K562 (cell line): ENCODE results near the gene TRANK1. TPM values are rescaled to one million over a fixed set of nuclear protein-coding genes. Genes with fewer than 3 reads are reported as not detected.
A peak's percentile ranks its signal among the peaks of the same experiment; 100 is the strongest.

Source experiments
- ARNT ChIP-seq, 2 experiments: fragments of 450-650 bp; IDR thresholded peaks; 2 replicates each; pipeline ENCODE4 v1.6.1; 2016; ENCODE audit warnings: mild to moderate bottlenecking in 1 of 2
- CEBPB ChIP-seq: fragments of 450-650 bp; IDR thresholded peaks from 2 replicates; pipeline ENCODE4 v1.6.1; 2016; ENCODE audit warnings: missing genetic modification characterization, missing compliant biosample characterization
- EP300 ChIP-seq: IDR thresholded peaks from 2 replicates; pipeline ENCODE4 v1.6.1; 2012; ENCODE audit warnings: low read length, improper control_type of control experiment
- ESRRA ChIP-seq: fragments of 450-650 bp; IDR thresholded peaks from 2 replicates; pipeline ENCODE4 v1.6.1; 2014; ENCODE audit warnings: low read depth, mild to moderate bottlenecking, moderate library complexity, borderline replicate concordance
- HNRNPH1 ChIP-seq: fragments of 200-400 bp; formaldehyde crosslinking; optimal IDR thresholded peaks from 2 replicates; pipeline ENCODE3; 2017; ENCODE audit warnings: low read depth, mild to moderate bottlenecking, low read length, moderate library complexity
- MECOM ChIP-seq: fragments of 250-450 bp; sonication (Bioruptor Pico); IDR thresholded peaks from 2 replicates; pipeline ENCODE4 v1.8.0; 2022; ENCODE audit warnings: inconsistent platforms
- MYNN ChIP-seq, 2 experiments: sonication (generic); formaldehyde crosslinking in 1 of 2; IDR thresholded peaks; 2 replicates each; pipeline versions ENCODE4 v1.5.0 to v1.6.1; 2016 to 2020; ENCODE audit warnings: antibody characterized with exemption in 1 of 2, missing genetic modification reagents in 1 of 2
- RCOR1 ChIP-seq, 2 experiments: IDR thresholded peaks; 2 replicates each; pipeline ENCODE4 v1.6.1; 2012; ENCODE audit warnings: low read depth in 2 of 2, low read length in 2 of 2, borderline replicate concordance in 1 of 2, improper control_type of control experiment in 1 of 2
- RFX7 ChIP-seq: fragments of 250-450 bp; sonication (Bioruptor Pico); IDR thresholded peaks from 2 replicates; pipeline ENCODE4 v1.5.1; 2021; ENCODE audit warnings: mild to moderate bottlenecking
- SMAD2 ChIP-seq: fragments of 150-350 bp; IDR thresholded peaks from 2 replicates; pipeline ENCODE4 v1.6.1; 2014; ENCODE audit warnings: low read depth, mild to moderate bottlenecking, low read length
- SMAD4 ChIP-seq: fragments of 250-450 bp; sonication (Bioruptor Pico); conservative IDR thresholded peaks from 2 replicates; pipeline ENCODE4 v1.8.0; 2021; ENCODE audit warnings: inconsistent platforms, mild to moderate bottlenecking, moderate library complexity
- U2AF2 ChIP-seq: fragments of 200-400 bp; formaldehyde crosslinking; optimal IDR thresholded peaks from 2 replicates; pipeline ENCODE3; 2017; ENCODE audit warnings: low read depth, mild to moderate bottlenecking, low read length
- ZNF133 ChIP-seq: fragments of 250-450 bp; sonication (Bioruptor Pico); IDR thresholded peaks from 2 replicates; pipeline ENCODE4 v1.4.0; 2020; ENCODE audit warnings: mild to moderate bottlenecking
- ZNF212 ChIP-seq: fragments of 450-650 bp; formaldehyde crosslinking; IDR thresholded peaks from 2 replicates; pipeline ENCODE4 v1.4.0; 2020; ENCODE audit warnings: mild to moderate bottlenecking
- ZNF316 ChIP-seq: fragments of 450-650 bp; IDR thresholded peaks from 2 replicates; pipeline ENCODE4 v1.6.1; 2016
- ZNF444 ChIP-seq: fragments of 250-450 bp; sonication (Bioruptor Pico); IDR thresholded peaks from 2 replicates; pipeline ENCODE4 v1.4.0; 2020; ENCODE audit warnings: mild to moderate bottlenecking, moderate library complexity
- polyA plus RNA-seq, 8 experiments: library from polyadenylated mRNA; depleted of rRNA in 4 of 8; stranded (reverse) in 5 of 8; unstranded in 3 of 8; fragments of >200 nt; fragmentation: Nextera tagmentation in 2 of 8; fragmentation: Illumina TruSeq in 1 of 8; extraction: Ambion mirVana in 2 of 8; extraction: Trizol in 1 of 8; gene quantifications; 2 replicates each; pipeline versions ENCODE4 v1.2.1 to v1.2.3, GENCODE V29; 2011 to 2014; ENCODE audit warnings: inconsistent platforms in 1 of 8, missing spikeins in 1 of 8
- total RNA-seq, 7 experiments: library from RNA; depleted of rRNA in 6 of 7; stranded (reverse); fragments of >200 nt in 6 of 7; fragmentation: Illumina TruSeq in 2 of 7; extraction: Trizol in 2 of 7; gene quantifications; 2 replicates each; pipeline versions ENCODE4 v1.2.1 to v1.2.3, GENCODE V29; 2011 to 2021; ENCODE audit warnings: low replicate concordance in 1 of 7
- TF ChIP-seq, protein P1 (sequence below): fragments of 250-450 bp; sonication (Bioruptor Pico); IDR thresholded peaks from 2 replicates; pipeline ENCODE4 v1.8.0; 2022; ENCODE audit warnings: moderate library complexity, mild to moderate bottlenecking, inconsistent platforms
- TF ChIP-seq, protein P2 (sequence below): sonication (generic); formaldehyde crosslinking; IDR thresholded peaks from 2 replicates; pipeline ENCODE4 v1.8.1; 2023; ENCODE audit warnings: mild to moderate bottlenecking, missing genetic modification reagents
- TF ChIP-seq, protein P3 (sequence below): fragments of 450-650 bp; IDR thresholded peaks from 2 replicates; pipeline ENCODE4 v1.7.1; 2018; ENCODE audit warnings: mild to moderate bottlenecking, low read depth; ENCODE audit not compliant: partially characterized antibody
- TF ChIP-seq, protein P4 (sequence below): fragments of 450-650 bp; IDR thresholded peaks from 2 replicates; pipeline ENCODE4 v1.6.1; 2018; ENCODE audit warnings: mild to moderate bottlenecking, low read depth; ENCODE audit not compliant: partially characterized antibody

TRANK1 gene
- total and polyA plus RNA-seq, 9 of the 15 experiments (the other 6 are each of a cell fraction or from before 2014, with no cell fraction given) = 0.41 to 5.3 (median 2.1) TPM

DNA sequence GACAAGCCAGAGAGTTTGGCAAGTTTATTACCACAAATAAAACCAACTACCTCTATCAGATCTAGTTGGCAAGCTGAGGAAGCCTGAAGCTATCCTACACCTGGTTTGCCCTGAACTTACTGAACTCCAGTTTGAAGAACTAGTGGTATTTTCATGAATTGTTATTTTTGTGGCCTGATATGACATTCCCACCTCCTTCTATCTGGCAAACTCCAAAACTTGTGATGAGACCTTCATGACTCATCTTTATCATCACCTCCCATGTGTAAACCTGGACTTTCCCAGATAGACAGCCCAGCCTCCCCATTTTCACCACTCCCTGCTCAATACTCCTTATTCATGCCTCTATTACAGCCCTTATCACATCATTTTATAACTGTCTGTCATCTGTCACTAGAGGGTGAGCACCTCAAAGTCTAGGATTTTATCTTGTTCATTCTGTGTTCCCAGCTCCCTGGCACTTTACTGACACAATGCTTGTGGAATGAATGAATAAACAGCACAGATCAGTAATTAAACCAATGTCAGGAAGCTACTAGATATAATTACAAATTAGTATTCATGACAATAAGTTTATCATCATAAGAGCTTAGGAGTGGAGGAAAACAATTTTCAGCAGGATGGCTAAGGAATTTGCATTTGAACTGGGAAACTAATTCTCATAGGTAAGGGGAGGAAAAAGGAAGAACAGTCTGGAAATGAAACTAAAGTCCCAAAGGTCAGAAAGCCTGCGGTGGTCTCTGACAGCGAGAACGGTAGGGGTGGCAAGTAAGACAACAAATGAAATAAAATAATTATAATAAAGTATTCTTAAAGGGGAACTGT, 13.2 kb upstream of the TRANK1 start (continued):
- TF ChIP-seq, protein P1, sequence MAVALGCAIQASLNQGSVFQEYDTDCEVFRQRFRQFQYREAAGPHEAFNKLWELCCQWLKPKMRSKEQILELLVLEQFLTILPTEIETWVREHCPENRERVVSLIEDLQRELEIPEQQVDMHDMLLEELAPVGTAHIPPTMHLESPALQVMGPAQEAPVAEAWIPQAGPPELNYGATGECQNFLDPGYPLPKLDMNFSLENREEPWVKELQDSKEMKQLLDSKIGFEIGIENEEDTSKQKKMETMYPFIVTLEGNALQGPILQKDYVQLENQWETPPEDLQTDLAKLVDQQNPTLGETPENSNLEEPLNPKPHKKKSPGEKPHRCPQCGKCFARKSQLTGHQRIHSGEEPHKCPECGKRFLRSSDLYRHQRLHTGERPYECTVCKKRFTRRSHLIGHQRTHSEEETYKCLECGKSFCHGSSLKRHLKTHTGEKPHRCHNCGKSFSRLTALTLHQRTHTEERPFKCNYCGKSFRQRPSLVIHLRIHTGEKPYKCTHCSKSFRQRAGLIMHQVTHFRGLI (CRISPR knock-in tag) = no peak
- peak; percentile 80 to 98; a peak in 3 of 4 replicates for TF ChIP-seq RCOR1 (IDR thresholded peaks at IDR 0.05; ENCODE audit: borderline replicate concordance in 1 of 2, low read depth in 2 of 2, low read length in 2 of 2)
- peak; percentile 93 for TF ChIP-seq MYNN (IDR thresholded peaks at IDR 0.05)
- no peak for TF ChIP-seq MYNN (CRISPR knock-in tag; IDR thresholded peaks at IDR 0.05)
- no peak for TF ChIP-seq HNRNPH1
- TF ChIP-seq ZNF212 (CRISPR knock-in tag) = peak; percentile 49; the same call in 1 of the 2 replicates
- TF ChIP-seq, protein P2, sequence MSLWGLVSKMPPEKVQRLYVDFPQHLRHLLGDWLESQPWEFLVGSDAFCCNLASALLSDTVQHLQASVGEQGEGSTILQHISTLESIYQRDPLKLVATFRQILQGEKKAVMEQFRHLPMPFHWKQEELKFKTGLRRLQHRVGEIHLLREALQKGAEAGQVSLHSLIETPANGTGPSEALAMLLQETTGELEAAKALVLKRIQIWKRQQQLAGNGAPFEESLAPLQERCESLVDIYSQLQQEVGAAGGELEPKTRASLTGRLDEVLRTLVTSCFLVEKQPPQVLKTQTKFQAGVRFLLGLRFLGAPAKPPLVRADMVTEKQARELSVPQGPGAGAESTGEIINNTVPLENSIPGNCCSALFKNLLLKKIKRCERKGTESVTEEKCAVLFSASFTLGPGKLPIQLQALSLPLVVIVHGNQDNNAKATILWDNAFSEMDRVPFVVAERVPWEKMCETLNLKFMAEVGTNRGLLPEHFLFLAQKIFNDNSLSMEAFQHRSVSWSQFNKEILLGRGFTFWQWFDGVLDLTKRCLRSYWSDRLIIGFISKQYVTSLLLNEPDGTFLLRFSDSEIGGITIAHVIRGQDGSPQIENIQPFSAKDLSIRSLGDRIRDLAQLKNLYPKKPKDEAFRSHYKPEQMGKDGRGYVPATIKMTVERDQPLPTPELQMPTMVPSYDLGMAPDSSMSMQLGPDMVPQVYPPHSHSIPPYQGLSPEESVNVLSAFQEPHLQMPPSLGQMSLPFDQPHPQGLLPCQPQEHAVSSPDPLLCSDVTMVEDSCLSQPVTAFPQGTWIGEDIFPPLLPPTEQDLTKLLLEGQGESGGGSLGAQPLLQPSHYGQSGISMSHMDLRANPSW (CRISPR knock-in tag) = no peak
- peak; percentile 99 for TF ChIP-seq EP300
- TF ChIP-seq ZNF133 (CRISPR knock-in tag) = no peak
- no peak for TF ChIP-seq U2AF2
- no peak for TF ChIP-seq RFX7 (CRISPR knock-in tag)
- TF ChIP-seq SMAD4 (CRISPR knock-in tag) = peak; percentile 81
- TF ChIP-seq, protein P3, sequence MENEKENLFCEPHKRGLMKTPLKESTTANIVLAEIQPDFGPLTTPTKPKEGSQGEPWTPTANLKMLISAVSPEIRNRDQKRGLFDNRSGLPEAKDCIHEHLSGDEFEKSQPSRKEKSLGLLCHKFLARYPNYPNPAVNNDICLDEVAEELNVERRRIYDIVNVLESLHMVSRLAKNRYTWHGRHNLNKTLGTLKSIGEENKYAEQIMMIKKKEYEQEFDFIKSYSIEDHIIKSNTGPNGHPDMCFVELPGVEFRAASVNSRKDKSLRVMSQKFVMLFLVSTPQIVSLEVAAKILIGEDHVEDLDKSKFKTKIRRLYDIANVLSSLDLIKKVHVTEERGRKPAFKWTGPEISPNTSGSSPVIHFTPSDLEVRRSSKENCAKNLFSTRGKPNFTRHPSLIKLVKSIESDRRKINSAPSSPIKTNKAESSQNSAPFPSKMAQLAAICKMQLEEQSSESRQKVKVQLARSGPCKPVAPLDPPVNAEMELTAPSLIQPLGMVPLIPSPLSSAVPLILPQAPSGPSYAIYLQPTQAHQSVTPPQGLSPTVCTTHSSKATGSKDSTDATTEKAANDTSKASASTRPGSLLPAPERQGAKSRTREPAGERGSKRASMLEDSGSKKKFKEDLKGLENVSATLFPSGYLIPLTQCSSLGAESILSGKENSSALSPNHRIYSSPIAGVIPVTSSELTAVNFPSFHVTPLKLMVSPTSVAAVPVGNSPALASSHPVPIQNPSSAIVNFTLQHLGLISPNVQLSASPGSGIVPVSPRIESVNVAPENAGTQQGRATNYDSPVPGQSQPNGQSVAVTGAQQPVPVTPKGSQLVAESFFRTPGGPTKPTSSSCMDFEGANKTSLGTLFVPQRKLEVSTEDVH = peak; percentile 49
- TF ChIP-seq ZNF444 (CRISPR knock-in tag) = peak; percentile 40; the same call in 1 of the 2 replicates
- TF ChIP-seq, protein P4, sequence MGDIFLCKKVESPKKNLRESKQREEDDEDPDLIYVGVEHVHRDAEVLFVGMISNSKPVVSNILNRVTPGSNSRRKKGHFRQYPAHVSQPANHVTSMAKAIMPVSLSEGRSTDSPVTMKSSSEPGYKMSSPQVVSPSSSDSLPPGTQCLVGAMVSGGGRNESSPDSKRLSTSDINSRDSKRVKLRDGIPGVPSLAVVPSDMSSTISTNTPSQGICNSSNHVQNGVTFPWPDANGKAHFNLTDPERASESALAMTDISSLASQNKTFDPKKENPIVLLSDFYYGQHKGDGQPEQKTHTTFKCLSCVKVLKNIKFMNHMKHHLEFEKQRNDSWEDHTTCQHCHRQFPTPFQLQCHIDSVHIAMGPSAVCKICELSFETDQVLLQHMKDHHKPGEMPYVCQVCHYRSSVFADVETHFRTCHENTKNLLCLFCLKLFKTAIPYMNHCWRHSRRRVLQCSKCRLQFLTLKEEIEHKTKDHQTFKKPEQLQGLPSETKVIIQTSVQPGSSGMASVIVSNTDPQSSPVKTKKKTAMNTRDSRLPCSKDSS = no peak
- TF ChIP-seq CEBPB = 0 out of 2 replicates have a peak, but pooled peaks have one; percentile 31
- peak; percentile 95 for TF ChIP-seq MECOM (CRISPR knock-in tag)
- peak; percentile 94 to 98 for TF ChIP-seq ARNT (IDR thresholded peaks at IDR 0.05)
- peak; percentile 90 for TF ChIP-seq ZNF316
- no peak for TF ChIP-seq SMAD2
- TF ChIP-seq ESRRA = peak; percentile 70; the same call in 1 of the 2 replicates
